NCI-H2227 (cell line): ENCODE results near the gene KCP.

Experiments
- DNase-seq: peaks from one replicate; lab custom pipeline; 2025; ENCODE audit not compliant: unreplicated experiment; lab: John Stamatoyannopoulos, UW

Gene KCP

DNA sequence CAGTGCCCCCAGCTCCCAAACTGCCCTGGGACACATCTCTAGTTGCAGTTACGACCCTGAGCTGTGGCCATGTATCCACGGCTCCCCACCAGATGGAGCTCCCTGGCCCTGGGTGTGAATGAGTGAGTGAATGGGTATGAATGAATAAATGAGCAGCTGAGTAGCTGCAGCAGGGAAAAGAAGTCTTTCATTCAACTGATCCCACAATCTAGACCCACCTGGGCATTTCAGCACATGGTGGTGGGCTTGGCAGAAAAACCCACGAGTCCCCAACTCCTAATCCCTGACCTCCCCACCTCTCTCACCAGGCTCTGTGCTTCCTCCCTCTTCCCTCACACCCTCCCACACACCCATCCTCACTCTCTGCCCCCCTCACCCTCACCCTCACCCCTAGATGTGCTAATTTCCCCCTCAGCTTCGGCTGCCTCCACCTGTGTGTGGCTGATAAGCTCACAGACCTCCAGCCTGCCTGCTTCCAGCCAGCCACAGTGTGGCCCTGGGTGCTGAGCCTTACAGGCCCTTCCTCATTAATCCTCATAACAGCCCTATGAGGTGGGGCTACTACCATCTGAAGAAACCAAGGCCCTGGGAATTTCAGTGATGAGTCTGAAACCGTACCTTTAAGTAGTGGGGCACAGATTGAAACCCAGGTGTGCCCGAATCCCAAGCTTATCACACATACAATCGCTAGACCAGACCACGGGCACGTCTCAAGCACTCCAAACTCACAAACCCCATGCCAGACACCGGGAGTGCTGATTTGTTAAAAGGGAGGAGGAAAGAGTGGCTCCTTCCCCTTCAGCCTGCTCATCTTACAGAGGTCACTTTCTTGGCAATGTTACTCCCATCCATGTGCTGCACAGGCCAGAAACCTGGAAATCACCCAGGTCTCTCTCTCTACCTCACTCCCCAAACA lies 50.1 kb downstream of the KCP start:
- no peak for DNase-seq

- DNase-seq = no peak
These were observed 51.0 kb downstream of the KCP start for GRCh38 chr7:128859232-128860157.

DNA sequence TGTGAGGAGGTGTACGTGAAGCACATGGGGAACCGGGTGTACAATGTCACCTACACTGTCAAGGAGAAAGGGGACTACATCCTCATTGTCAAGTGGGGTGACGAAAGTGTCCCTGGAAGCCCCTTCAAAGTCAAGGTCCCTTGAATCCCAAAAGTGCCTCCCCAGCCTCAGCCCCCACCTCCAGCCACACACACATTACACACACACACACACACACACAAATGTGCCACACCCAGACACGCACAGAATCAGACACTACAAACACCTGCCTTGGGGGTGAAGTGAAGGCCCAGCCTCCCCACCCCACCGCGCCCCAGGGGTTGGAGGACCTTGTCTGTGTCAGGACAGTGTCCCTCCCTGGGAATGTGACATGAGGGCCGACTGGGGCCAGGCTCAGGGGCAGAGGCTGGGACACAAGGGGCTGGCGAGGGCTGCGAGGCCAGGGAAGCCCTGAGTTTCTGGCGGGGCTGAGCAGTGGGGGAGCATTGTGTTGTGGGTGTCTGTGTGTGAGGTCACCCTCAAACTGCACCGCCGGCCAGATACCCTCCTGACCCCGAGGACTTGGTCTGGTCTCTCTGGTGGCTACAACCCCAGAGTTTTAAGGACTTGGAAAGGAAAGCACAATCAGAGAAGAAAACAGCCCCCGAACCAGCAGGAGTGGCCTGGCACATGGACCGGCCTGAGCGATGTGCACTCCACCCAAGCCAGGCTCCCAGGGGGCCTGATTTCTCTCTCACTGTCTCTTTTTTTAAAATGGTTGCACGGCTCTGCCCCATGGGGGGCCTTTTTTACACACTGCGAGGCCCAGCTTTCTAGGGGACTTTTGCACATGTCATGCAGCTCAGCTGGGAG lies 51.9 kb downstream of the KCP start:
- no peak for DNase-seq

- no peak for DNase-seq
These were observed 54.3 kb downstream of the KCP start for GRCh38 chr7:128856001-128856718.

DNA sequence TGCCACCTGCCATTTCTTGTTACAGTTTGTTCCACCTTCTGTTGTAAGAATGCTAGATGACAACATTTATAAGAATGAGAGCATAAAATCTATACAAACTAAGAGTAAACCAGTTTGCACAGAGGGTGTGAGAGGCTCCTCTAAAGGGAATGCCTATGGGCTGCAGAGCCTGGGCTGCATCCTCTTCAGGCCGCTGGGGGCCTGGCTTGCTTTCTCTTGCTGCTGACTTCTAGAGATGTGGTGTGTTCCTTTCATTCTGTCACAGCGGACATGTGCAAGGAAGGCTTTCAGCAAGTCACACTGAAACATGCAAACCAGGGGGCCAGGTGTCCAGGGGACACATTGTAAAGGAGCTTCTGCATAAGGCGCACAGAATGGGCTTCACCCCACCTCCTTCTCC lies 55.0 kb downstream of the KCP start:
- DNase-seq = no peak

- DNase-seq = no peak
These were observed 56.1 kb downstream of the KCP start for GRCh38 chr7:128854396-128854795.

DNA sequence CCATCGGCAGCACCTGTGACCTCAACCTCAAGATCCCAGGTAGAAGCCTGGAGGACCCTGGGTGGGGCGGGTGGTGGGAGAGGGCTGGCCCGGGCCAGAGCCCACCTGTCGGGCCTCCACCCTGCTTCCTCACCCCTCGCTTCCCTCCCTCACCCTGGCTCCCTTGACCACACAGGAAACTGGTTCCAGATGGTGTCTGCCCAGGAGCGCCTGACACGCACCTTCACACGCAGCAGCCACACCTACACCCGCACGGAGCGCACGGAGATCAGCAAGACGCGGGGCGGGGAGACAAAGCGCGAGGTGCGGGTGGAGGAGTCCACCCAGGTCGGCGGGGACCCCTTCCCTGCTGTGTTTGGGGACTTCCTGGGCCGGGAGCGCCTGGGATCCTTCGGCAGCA lies 56.7 kb downstream of the KCP start:
- no peak for DNase-seq

- DNase-seq = no peak
These were observed 57.8 kb downstream of the KCP start for GRCh38 chr7:128852537-128853254.

- DNase-seq = no peak
These were observed 60.6 kb downstream of the KCP start for GRCh38 chr7:128849804-128850490.

DNA sequence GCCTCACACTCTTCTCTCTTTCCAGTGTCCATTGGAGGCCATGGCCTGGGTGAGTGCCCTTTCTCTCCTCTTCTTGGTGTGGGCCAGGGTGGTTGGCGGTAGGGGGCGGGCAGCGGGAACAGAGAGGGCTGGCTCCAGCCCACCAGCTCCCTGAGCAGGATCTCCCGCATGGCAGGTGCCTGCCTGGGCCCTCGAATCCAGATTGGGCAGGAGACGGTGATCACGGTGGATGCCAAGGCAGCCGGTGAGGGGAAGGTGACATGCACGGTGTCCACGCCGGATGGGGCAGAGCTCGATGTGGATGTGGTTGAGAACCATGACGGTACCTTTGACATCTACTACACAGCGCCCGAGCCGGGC lies 61.4 kb downstream of the KCP start:
- no peak for DNase-seq

DNA sequence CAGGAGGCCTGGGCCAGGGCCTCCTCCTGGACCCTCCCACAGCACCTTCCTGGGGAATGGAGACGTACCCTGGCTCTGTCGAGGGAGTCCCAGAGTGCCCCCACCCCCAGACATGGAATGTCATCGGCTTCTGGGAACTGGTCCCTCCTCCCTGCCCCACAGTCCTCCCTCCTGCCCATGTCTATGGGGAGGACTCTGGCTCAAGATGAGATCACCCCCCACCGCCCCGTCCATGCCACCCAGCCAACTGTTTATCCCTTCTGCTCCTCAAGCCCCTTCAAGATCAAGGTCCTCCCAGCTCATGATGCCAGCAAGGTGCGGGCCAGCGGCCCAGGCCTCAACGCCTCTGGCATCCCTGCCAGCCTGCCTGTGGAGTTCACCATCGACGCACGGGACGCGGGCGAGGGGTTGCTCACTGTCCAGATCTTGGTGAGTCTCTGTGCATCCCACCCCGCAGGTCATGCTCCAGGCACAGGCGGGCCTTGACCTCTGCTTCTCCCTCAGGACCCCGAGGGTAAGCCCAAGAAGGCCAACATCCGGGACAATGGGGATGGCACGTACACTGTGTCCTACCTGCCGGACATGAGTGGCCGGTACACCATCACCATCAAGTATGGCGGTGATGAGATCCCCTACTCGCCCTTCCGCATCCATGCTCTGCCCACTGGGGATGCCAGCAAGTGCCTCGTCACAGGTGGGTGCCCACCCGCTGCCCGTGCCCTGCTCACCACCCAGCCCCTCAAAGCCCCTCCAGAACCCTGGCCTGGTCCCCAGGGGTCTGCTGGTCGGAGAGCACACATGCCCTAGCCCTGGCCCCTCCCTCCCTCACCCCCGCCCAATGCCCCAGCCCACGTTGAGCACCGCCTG lies 62.0 kb downstream of the KCP start:
- no peak for DNase-seq

GRCh38 chr7:128847721-128848211 lies 62.7 kb downstream of the KCP start:
- DNase-seq = no peak

- DNase-seq = no peak
These were observed 63.6 kb downstream of the KCP start for GRCh38 chr7:128846781-128847444.

- no peak for DNase-seq
These were observed 64.5 kb downstream of the KCP start for GRCh38 chr7:128845987-128846386.

DNA sequence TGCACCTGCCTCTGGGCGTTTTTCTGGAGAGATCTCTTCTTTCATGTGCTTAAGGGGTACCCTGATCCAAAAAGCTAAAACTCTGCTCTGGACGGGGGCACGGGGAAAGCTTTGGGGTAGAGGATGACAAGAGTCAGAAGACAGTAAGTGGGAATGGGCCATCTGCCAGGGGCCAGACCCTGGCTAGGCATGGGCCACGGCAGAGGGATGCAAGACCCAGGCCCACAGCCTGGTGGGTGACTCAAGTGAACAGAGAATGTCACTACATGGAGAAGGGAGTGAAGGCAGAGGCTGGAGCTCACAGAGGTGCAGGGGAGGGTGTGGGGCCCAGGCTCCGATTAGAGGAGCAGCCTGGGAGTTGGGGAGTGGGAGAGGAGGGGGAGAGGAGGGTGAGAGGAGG lies 65.0 kb downstream of the KCP start:
- no peak for DNase-seq

- DNase-seq = no peak
These were observed 65.7 kb downstream of the KCP start for GRCh38 chr7:128844777-128845311.

DNA sequence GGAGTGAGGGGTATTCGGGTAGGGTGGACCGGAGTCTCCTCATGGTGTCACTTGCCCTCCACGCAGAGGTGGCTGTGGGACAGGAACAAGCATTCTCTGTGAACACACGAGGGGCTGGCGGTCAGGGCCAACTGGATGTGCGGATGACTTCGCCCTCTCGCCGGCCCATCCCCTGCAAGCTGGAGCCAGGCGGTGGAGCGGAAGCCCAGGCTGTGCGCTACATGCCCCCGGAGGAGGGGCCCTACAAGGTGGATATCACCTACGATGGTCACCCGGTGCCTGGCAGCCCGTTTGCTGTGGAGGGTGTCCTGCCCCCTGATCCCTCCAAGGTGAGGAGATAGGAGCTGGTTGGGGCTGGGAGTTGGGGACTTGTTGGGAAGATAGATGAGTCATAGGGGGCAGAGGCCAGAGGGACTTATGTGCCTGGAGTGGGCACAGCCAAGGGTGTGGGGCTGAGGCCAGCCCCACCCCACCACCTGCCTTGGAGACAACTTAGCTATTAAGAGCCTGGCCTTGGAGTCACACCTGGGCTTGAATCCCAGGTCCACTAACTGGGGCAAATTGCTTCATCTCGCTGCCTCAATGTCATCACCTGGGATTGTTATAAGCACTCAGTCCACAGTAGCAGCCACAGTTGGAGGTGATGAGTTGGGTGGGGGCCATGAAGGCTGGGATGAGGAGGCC lies 66.4 kb downstream of the KCP start:
- DNase-seq = no peak
